GM20000 (cell line): ENCODE measurements around the gene SCARF1.

Source experiments
- DNase-seq: peaks from one replicate; pipeline ENCODE4 v3.0.0; 2012; ENCODE audit warnings: low spot score
- TF ChIP-seq, protein P1 (sequence below): IDR thresholded peaks from 2 replicates; pipeline ENCODE4 v1.5.1; 2012; ENCODE audit warnings: mild to moderate bottlenecking, control low read depth; ENCODE audit errors: extremely low read depth, missing control alignments

SCARF1 gene

DNA sequence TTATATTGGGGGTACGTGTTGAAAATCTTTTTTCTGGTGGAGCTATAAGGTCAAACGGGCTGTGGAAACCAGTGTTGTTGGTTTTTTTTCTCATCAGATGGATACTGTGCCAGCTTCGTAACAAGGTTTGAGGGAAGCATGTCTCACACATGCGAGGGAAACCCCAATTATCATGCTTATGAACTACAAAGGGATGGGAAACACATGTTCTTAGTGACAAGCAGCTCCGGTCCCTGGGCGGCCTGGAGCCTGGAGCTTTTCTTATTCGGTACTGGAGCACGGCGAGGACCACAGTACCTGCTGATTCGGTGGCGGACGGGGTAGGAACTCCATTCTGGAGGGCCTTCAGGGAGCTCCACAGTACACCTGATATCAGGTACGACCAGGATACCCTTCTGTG lies 29.4 kb downstream of the SCARF1 start:
- TF ChIP-seq, protein P1, sequence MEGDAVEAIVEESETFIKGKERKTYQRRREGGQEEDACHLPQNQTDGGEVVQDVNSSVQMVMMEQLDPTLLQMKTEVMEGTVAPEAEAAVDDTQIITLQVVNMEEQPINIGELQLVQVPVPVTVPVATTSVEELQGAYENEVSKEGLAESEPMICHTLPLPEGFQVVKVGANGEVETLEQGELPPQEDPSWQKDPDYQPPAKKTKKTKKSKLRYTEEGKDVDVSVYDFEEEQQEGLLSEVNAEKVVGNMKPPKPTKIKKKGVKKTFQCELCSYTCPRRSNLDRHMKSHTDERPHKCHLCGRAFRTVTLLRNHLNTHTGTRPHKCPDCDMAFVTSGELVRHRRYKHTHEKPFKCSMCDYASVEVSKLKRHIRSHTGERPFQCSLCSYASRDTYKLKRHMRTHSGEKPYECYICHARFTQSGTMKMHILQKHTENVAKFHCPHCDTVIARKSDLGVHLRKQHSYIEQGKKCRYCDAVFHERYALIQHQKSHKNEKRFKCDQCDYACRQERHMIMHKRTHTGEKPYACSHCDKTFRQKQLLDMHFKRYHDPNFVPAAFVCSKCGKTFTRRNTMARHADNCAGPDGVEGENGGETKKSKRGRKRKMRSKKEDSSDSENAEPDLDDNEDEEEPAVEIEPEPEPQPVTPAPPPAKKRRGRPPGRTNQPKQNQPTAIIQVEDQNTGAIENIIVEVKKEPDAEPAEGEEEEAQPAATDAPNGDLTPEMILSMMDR = no peak
- DNase-seq = no peak

DNA sequence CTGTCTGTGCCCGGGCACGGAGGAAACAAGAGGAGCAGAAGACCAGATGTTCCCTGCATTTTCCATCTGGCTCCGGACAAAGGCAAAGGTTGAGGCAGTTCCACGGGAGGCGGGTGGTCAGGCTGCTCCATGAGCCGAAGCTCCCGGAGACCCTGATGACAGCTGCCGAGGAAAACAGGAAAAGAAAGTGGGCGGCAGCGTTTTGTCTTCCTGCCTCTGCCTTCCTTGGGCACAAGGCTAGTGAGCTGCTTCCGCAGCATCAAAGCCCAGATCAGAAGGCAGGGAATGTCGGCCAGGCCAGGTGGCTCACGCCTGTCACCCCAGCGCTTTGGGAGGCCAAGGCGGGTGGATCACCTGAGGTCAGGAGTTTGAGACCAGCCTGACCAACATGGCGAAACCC lies 33.1 kb downstream of the SCARF1 start:
- DNase-seq = no peak
- TF ChIP-seq, protein P1 = no peak

DNA sequence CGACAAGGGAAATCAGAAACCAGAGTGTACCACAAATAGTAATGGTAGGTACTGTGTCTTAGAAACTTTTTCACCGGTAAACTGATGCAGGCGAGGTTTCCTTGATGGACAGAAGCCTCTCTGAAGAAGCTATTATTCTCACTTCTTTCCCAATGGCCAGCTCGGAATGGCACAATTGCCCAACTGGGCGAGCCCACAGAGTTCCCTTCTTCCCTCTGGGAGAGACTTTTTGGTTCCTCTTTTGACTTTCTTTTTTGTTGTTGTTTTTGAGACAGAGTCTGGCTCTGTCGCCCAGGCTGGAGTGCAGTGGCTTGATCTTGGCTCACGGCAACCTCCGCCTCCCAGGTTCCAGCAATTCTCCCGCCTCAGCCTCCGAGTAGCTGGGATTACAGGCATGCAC lies 33.8 kb downstream of the SCARF1 start:
- TF ChIP-seq, protein P1 = no peak
- no peak for DNase-seq

DNA sequence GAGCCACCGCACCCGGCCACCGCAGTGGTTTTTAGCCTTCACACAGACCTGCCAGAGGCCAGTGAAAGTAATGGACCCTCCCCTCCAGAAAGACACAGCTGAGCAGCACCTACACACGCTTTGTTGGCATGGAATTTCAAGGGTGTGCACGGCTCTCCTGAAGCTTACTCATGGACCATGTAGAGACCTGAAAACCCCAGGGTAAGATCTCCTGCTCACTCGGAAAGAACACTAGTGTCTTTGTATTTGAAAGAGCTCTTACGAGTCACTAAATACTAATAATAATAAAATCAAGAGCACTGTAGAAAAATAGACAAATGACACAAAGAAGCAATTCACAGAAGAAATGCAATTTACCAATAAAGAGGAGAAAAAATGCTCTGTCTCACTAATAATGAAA lies 36.9 kb downstream of the SCARF1 start:
- TF ChIP-seq, protein P1 = no peak
- DNase-seq = no peak

DNA sequence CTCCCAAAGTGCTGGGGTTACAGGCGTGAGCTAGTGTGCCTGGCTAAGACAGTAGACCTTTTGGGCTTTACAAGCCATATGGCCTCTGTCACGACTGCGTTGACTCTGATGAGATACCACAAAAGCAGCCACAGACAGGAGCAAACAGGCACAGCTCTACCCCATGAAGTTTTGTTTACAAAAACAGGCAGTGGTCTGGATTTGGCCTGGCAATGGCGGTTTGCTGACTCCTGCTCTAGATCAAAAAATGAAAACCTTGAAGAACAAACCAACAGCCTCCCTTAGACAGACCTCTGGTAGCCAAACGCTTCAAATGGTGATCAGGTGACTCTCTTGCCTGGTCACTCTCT lies 37.6 kb downstream of the SCARF1 start:
- DNase-seq = peak; percentile 12
- TF ChIP-seq, protein P1 = no peak

DNA sequence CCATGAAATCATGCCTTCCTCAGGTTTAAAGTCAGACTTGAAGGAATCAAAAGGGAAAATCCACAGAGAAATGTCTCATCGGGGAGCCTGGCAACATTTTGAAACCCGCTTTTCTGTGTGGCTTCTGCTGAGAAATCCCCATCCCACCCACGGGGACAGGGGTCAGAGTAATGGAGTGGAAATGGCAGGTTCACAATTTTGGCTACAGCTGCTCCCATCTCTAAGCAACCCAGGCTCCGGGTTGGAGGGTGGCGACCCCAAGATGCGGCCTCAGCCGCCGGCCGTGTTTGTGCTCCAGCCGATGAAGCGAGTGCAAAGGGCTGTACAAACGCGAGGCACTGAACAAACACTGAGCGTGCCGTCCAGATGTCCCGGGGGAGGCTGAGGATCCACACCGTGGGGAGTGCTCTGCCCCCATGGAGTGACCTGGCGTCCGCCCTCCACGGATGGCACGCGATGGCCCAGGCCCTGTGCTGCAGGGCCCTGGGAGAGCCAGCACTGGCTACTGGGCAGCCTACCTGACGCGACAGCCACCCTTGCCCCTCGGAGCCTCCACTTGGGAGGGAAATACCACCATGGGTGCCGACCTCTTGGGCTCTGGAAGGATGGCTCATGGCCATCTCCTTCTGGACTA lies 39.1 kb downstream of the SCARF1 start:
- DNase-seq = peak; percentile 60
- TF ChIP-seq, protein P1 = no peak

DNA sequence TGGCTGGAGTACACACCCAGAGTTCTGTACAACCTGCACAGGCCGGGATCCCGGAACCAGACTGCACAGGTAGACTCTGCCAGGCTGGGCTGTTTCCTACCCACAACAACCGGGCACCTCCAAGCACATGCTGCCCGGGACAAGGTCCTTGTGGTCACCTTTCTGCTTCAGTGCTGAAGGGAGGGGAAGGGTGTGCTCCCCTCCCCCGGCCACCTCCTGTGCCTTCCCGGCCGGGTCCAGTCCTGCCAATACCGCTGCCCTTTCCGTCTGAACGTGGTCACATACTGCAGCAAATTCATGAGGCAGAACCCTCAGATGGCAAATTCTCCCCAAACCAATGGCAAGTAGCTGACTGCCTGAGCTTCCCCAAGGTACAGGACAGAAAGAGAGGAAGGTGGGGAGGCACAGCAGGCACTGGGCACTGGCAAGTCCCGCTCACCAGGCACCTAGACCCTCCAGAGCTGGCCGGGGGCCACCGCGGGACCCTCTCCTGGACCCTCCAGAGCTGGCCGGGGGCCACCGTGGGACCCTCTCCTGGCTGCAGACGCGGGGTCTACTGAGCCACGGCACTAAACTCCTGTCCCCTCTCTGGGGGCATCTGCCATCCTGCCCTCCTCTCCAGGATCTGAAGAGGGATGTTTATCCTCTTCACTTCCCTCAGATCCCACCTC lies 39.7 kb downstream of the SCARF1 start:
- DNase-seq = no peak
- TF ChIP-seq, protein P1 = no peak
